Lower leg skin (tissue), 4 donors: ENCODE results near the gene PRRT1B. TPM values are rescaled to one million over a fixed set of nuclear protein-coding genes. Genes with fewer than 3 reads are reported as not detected.
"Not testable (repeated sequence)": the region's sequence is repeated elsewhere in the genome, so short reads cannot be mapped to it uniquely, and the experiment has no call there.

Experiments
- DNase-seq, 2 donors: peaks; one replicate each; pipeline ENCODE4 v3.0.0-alpha.2; 2019; ENCODE audit warnings: low spot score in 2 of 2
- H3K4me3 ChIP-seq: fragments of 200-600 bp; sonication (generic); 2 replicates; pipeline ENCODE4 v1.5.1; 2017; ENCODE audit warnings: mild to moderate bottlenecking, low read depth; ENCODE audit not compliant: poor library complexity, severe bottlenecking
- CTCF ChIP-seq, 3 donors: fragments of 450-650 bp; IDR thresholded peaks; one replicate each; pipeline ENCODE4 v1.5.1; 2016; ENCODE audit warnings: antibody characterized with exemption in 3 of 3, mild to moderate bottlenecking in 3 of 3, moderate library complexity in 2 of 3
- POLR2A ChIP-seq, 2 donors: fragments of 450-650 bp; IDR thresholded peaks; one replicate each; pipeline ENCODE4 v1.6.1; 2016 to 2017; ENCODE audit warnings: antibody characterized with exemption in 2 of 2, mild to moderate bottlenecking in 1 of 2, moderate library complexity in 1 of 2
- WGBS, 2 donors: methylation state at CpG; one replicate each; pipeline ENCODE4 v1.1.5; 2018; 5-methylcytosine and 5-hydroxymethylcytosine counted together
- intact Hi-C: fragments of 100-400 bp; cut with DNase I; formaldehyde crosslinking; loops from one replicate; pipeline ENCODE4 v1.15.0; 2023; ENCODE audit warnings: low total_unique reads
- total RNA-seq, 4 donors: library from RNA; depleted of rRNA; stranded (reverse); fragments of >200 nt; gene quantifications; one replicate each; pipeline ENCODE4 v1.1.0, GENCODE V29; 2016

Gene PRRT1B
- total RNA-seq, 4 donors from 2014 or later = not detected

GRCh38 chr9:131539223-131539923, 6.0 kb upstream of the PRRT1B start:
- intact Hi-C loops = no loop called here
- H3K4me3 ChIP-seq = no peak overlapping the region
- WGBS, 2 donors = 81 to 86% methylated on average over 7 of the region's 7 CpGs
- no peak for TF ChIP-seq CTCF (IDR thresholded peaks at IDR 0.05)
- no peak for TF ChIP-seq POLR2A (IDR thresholded peaks at IDR 0.05)
- DNase-seq = no peak

- H3K4me3 ChIP-seq = no peak overlapping the region
- TF ChIP-seq POLR2A (IDR thresholded peaks at IDR 0.05) (no peak), CTCF (IDR thresholded peaks at IDR 0.05) (no peak)
- WGBS, 2 donors = 93% methylated on average over 6 of the region's 6 CpGs
- no peak for DNase-seq
- intact Hi-C loops = no loop called here
Observed at GRCh38 chr9:131543141-131543540, 2.2 kb upstream of the PRRT1B start.

GRCh38 chr9:131545786-131546335, 538 bp downstream of the PRRT1B start:
- WGBS, 2 donors = 1 to 3% methylated on average over 26 to 30 of the region's 30 CpGs
- no peak for DNase-seq
- TF ChIP-seq CTCF (IDR thresholded peaks at IDR 0.05) = no peak
- TF ChIP-seq POLR2A (IDR thresholded peaks at IDR 0.05) = no peak
- no peak overlapping the region for H3K4me3 ChIP-seq
- intact Hi-C loops = no loop called here

GRCh38 chr9:131546336-131547084, 1.2 kb downstream of the PRRT1B start:
- TF ChIP-seq POLR2A (IDR thresholded peaks at IDR 0.05) (no peak), CTCF (IDR thresholded peaks at IDR 0.05) (no peak)
- WGBS, 2 donors = 5% methylated on average over 22 to 36 of the region's 49 CpGs
- DNase-seq = no peak
- H3K4me3 ChIP-seq = no peak overlapping the region
- intact Hi-C loops = no loop called here

GRCh38 chr9:131549186-131549585, 3.9 kb downstream of the PRRT1B start:
- H3K4me3 ChIP-seq, intact Hi-C loops, DNase-seq: not testable (repeated sequence)
- 77 to 84% methylated on average over 10 of the region's 10 CpGs for WGBS, 2 donors

GRCh38 chr9:131550465-131550864, 5.1 kb downstream of the PRRT1B start:
- intact Hi-C loops, DNase-seq, H3K4me3 ChIP-seq: not testable (repeated sequence)
- WGBS, 2 donors = 76 to 84% methylated on average over 8 of the region's 8 CpGs
